AG10803 (cell line): Measurements from ENCODE around the gene YES1.

ENCODE experiments used
- DNase-seq: peaks from one replicate; pipeline ENCODE4 v3.0.0; 2010; ENCODE audit warnings: low read depth
- H3K4me3 ChIP-seq: 2 replicates; pipeline ENCODE4 v1.5.1; 2011; ENCODE audit warnings: mild to moderate bottlenecking, low read length, control low read depth
- TF ChIP-seq, protein P1 (sequence below): conservative IDR thresholded peaks from 2 replicates; pipeline ENCODE4 v1.5.1; 2011; ENCODE audit warnings: mild to moderate bottlenecking, low read length, control low read depth, inconsistent platforms

Gene YES1

DNA sequence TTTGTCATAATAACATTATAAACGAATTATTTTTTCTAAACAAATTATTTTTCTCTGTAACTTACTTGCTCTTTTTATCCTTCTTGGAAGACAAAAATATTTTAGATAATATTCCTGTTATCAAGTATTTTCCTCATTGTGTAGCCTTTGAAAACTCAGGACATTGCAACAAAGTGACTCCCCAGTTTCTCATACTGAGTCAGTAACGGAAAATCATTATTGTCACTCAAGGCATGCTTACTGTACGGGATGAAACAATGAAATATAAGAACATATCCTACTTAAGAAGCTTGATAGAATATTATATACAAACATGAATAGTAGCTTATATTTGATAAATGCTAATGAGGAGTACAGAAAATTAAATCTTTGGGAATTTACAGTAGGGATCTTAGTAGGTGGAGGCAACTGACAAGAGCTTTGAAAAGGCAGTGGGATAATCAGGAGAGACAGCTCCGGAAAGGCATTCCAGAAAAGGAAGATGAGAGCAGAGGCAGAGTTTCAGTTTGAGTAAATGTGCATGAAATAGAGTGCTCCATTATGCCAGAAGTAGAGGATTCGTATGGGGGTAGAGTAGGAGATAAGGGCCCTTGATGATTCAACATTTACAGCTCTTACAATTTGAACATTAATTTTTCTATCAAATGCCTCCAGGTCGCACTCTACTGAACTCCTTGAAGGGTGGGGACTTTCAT lies 14.0 kb upstream of the YES1 start:
- DNase-seq, result no peak
- no peak overlapping the region for H3K4me3 ChIP-seq
- TF ChIP-seq, protein P1, sequence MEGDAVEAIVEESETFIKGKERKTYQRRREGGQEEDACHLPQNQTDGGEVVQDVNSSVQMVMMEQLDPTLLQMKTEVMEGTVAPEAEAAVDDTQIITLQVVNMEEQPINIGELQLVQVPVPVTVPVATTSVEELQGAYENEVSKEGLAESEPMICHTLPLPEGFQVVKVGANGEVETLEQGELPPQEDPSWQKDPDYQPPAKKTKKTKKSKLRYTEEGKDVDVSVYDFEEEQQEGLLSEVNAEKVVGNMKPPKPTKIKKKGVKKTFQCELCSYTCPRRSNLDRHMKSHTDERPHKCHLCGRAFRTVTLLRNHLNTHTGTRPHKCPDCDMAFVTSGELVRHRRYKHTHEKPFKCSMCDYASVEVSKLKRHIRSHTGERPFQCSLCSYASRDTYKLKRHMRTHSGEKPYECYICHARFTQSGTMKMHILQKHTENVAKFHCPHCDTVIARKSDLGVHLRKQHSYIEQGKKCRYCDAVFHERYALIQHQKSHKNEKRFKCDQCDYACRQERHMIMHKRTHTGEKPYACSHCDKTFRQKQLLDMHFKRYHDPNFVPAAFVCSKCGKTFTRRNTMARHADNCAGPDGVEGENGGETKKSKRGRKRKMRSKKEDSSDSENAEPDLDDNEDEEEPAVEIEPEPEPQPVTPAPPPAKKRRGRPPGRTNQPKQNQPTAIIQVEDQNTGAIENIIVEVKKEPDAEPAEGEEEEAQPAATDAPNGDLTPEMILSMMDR, result no peak

DNA sequence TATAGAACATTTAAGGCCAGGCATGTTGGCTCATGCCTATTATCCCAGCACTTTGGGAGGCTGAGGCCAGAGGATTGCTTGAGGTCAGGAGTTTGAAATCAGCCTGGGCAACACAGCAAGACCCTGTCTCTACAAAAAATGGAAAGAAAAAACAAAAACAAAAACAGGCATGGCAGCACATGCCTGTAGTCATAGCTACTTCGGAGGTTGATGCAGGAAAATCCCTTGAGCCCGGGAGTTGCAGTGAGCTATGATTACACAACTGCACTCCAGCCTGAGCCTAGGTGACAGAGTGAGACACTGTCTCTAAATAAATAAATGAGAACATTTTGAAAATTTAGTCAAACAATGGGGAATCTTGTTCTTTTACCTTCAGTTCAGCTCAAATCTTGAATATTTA lies 12.1 kb upstream of the YES1 start:
- no peak overlapping the region for H3K4me3 ChIP-seq
- DNase-seq, result no peak
- TF ChIP-seq, protein P1, result no peak

DNA sequence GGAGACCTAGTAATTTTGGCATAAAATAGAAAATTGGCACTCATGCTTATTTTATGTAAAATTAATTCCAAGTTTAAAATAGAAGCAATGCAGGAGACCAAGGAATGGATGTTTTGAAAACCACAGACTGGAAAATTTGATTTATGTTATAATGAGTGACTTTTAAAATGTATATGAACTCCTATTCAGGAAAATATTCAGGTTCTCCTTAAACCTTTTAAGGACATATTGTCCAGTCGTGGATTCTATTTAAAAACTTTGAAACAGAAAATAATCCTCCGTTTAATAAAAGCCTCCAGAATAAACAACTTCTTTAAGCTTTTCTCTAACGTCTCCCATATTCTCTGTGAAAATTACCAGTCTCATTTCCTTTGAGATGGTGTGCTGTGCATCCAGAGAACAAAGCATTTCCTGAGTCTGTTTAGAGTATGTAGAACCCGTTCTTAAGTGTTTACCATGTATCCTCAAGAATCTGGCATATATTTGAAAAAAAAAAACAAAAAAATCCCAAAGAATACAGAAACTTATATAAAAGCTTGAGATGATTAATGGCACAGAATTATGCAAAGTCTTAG lies 8.6 kb upstream of the YES1 start:
- TF ChIP-seq, protein P1, result no peak
- H3K4me3 ChIP-seq, result no peak overlapping the region
- no peak for DNase-seq

DNA sequence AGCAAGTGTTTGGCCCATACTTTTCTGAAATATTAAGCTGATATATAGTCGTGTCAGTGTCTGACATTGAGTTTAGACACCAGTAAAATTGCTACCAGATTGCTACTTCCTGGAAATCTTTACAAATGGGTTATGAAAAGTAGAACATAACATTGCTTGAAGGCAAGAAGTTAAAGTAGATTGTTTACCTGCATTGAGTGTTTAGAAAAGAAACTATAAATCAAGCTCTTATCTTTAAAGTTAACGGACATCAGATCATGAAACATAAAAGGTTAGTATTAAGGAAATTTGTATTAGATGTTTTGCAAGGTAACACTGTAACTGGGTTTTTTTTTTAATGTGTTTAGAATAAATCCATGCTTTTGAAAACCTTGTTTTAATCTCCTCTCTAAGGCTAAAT lies 4.8 kb upstream of the YES1 start:
- TF ChIP-seq, protein P1, result no peak
- DNase-seq, result no peak
- H3K4me3 ChIP-seq, result no peak overlapping the region

DNA sequence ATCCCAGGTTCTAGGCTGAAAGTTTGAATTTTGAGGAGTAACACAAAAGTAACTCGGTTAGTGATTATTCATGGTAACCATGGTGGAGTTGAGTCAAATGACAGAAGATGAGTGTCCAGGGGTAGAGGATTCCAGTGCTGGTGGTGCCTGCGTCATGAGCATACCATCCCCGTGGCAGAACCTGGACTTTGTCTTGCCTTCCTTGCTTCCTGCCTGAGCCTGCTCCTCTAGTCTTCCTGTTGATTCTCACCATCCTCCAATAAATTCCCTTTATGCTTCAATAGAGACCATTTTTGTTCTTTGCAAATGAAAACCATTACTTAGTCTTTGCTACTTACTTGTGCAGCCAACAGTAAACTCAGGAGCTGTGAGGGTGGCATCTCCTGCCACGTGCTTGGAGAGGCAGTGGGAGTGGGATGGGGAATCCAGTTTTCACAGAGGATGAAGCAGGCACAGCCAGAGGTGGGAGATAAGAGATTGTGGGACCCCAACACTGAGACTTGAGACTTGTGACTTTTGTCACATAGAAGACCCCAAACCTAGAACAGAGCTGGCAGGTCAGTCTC lies 4.1 kb upstream of the YES1 start:
- TF ChIP-seq, protein P1, result no peak
- H3K4me3 ChIP-seq, result no peak overlapping the region
- DNase-seq, result no peak

DNA sequence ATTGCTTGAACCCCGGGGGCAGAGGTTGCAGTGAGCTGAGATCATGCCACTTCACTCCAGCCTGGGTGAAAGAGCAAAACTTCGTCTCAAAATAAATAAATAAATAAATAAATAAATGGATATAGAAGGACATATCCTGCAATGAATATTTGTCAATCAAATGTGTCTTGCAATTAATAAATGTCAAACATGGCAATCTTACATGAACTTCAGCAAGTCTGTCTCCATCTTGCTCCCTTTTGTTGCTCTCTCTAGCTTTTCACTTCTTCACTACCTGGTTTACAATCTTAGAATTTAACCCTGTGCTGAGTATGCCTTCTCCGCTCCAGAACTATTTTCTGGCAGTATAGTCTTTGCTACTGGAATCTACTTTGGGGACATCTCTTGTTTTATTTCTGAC lies 3.3 kb upstream of the YES1 start:
- TF ChIP-seq, protein P1, result no peak
- no peak for DNase-seq
- H3K4me3 ChIP-seq, result no peak overlapping the region
